T-helper 2 cell treated with Interferon-gamma antibody and Interleukin-4, amounts not matched to agents 100 ng/mL and 5 ng/mL, for 36 hours (primary cell): ENCODE measurements around the gene ZMIZ1. TPM values are rescaled to one million over a fixed set of nuclear protein-coding genes. Genes with fewer than 3 reads are reported as not detected.

Source experiments
- intact Hi-C: fragments of 100-400 bp; cut with micrococcal nuclease; formaldehyde crosslinking; loops from one replicate; pipeline ENCODE4 v1.15.1; 2023
- total RNA-seq: library from RNA; stranded (reverse); gene quantifications from 2 replicates; pipeline ENCODE4 v1.2.3, GENCODE V29; 2022

Gene ZMIZ1
- total RNA-seq, 1 donor from 2014 or later, result 45.8 TPM

DNA sequence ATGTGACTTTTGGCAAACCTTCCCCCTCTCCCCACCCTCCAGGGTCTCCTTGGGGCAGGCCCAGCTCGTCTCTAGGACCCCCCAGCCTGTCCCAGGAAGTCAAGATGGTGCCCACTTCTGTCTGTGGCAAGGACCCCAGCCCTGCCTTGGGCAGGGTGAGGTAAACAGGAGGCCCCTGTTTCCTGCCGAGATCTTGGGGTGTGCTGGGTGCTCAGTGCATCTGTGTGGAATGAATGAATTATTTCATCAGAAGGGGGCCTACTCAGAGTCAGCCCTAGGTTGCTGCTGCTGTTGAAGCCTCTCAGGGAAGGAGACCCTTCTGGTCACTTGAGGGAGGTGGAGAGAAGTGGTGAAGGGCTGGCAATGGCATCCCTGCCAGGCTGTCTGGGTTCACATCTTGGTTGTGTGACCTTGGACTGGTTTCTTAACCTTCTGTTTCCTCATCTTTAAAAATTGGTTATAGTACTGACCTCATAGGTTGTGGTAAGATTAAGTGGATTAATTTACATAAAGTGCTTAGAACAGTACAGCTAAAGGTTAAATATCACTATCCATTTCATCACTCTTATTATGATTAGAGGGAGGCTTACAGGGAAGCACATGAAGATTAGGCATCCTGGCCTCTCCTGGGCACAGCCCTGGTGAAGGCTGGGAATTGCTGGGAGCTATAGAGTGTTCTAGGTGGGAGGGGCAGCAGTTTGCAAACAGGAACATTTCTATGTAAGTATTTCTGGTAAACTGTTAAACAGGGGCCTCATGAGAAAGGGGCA is 67.7 kb downstream of the ZMIZ1 start:
- intact Hi-C loops, result loop anchor here (5.0 kb wide), 1 partner anchor 69 kb away; the partner anchor contains the start of gene ZMIZ1

DNA sequence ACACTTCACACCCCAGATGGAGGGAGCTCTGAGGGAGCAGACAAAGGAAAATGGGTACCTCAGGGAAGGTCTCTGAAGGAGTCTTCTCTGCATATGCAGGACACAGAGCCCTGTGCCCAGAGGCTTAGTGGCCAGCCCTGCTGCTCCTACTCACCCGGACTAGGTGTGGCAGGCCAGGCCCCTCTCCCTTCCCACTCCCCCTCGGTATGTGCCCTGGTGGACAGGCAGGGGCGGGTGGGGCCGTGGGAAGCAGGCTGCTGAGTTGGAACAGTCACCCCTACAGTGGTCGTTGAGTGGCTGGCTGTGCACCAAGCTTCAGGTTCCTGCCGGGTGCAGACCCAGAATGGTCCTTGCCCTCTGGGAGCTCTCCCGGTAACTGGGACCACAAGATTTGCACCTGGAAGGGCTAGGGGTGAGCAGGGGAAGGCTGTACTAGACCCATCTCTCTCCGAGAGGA is 68.6 kb downstream of the ZMIZ1 start:
- intact Hi-C loops, result loop anchor here (5.0 kb wide), 1 partner anchor 70 kb away; the partner anchor contains the start of gene ZMIZ1

DNA sequence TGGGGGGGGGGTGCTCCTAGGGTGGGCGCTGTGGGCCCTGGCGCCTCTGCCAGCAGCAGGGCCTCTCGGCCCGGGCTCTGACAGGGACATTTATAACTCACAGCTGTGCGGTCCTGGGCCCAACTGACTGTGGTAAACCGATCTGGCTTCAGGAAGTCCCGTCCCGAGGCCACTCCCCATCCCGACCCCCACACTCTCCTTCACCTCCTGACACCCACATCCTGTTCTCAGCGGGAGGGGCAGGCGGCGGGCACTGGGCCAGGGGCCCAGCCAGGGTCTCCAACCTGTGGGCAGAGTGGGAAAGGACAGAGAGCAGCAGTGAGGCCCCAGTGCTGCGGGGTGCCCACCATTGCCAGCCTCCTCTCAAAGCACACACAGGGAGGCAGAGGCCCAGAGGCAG is 69.1 kb downstream of the ZMIZ1 start:
- intact Hi-C loops, result loop anchor here (5.0 kb wide), 1 partner anchor 71 kb away; the partner anchor contains the start of gene ZMIZ1

DNA sequence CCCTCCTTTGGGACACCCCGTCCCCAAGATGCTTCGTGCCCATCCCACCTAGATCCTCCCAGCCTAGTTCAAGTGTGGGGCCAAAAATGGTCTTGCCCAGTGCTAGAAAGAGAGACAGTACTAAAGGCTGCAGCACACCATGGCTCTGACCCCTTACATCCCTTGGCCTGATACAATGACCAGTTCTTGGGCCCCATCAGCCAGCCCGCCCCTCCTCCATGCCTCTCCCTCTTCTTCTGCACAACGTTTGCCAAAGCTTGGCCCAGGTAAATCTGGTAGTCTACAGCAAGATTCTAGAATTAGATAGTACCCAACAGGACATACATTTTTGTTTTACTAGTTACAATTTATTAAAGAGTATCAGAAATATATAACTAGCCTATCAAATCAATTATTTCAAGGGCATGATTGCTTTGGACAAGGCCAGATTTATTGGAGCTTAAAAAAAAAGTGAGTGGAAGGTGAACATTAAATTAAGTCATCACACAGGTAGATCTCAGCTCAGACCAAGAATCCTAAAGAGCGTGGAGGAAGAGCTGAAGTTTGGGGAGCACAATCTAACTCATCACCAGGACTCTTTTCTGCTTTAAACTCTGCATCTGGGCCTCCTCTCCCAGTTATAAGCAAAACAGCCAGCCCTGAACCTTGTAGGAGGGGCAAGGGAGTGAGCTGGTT is 69.8 kb downstream of the ZMIZ1 start:
- intact Hi-C loops, result loop anchor here (5.0 kb wide), 1 partner anchor 71 kb away; the partner anchor contains the start of gene ZMIZ1

DNA sequence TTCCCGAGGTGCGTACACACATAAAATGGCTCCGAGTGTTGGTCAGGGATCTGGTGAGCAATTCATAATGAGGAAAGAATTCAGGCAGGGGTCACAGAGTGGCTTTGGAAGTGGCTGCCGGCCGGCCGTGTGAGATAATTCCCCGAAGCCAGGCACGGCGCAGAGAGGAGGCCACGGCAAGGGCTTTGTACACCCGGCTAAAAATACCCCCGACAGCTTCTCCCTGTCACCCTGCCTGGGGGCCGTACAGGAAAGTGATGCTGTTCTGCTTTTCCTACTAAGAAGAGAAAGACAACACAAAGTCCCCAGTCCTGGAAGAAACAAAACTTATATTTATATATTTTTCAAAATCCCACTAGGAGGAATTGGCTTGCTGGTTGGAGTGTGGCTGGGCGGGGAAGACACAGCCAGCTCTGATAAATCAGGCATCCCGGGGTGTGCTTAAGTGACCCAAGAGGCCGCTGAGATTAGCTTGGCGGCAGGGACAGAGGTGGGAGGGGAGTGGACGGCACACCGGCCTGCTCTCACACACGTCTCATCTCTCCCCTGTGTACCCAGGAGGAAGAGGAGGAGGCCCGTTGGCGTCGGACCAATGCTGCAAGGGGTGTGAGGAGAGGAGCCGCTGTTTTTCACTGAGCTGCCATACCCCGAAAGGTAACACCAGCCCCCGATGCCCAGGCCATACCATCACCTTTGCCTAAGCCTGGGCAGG is 70.5 kb downstream of the ZMIZ1 start:
- intact Hi-C loops, result loop anchor here (5.0 kb wide), 1 partner anchor 72 kb away; the partner anchor contains the start of gene ZMIZ1

DNA sequence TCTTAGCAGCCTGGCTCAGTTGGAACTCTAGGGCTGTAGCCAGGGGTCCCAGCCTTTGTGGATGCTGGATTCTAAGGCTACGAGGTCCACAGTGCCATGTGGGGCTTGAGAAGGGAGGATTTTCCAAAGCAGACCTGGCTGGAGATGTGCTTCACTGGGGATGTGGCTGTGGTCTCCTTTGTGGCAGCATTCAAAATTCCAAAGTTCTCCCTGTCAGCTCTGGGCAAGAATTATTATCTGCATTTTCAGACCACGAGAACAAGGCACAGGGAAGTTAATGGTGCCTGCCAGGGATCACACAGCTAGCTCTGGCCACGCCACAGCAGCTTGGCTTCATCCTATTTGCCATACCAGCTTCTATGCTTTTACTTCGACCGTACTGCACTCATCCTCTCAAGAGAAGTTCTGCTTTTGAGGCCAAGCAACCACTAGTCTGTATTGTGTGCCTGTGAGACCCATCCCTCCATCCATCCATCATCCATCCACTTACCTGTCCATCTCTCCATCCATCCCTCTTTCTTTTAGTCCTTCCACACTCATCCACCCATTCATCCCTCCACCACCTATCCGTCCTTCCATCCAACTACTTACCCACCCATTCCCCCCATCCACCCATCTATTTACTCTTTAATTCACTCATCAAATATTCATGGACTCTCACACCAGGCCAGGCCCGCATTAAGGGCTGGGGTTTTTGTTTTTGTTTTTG is 71.5 kb downstream of the ZMIZ1 start:
- intact Hi-C loops, result no loop called here

DNA sequence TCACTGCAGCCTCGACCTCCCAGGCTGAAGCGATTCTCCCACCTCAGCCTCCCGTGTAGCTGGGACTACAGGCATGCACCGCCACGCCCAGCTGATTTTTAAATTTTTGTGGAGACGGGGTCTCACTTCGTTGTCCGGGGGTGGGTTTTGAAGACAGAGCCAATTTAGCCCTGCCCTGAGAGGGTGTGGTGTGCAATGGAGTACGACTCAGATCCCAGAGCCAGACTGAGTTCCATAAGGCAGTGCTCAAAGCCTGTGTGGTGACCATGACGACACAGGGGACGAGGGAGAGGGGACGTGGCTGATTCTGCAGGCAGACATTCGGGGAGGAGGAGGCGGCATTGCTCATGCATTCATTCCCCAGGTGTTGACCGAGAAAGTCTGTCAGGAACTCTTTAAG is 72.1 kb downstream of the ZMIZ1 start:
- intact Hi-C loops, result no loop called here

DNA sequence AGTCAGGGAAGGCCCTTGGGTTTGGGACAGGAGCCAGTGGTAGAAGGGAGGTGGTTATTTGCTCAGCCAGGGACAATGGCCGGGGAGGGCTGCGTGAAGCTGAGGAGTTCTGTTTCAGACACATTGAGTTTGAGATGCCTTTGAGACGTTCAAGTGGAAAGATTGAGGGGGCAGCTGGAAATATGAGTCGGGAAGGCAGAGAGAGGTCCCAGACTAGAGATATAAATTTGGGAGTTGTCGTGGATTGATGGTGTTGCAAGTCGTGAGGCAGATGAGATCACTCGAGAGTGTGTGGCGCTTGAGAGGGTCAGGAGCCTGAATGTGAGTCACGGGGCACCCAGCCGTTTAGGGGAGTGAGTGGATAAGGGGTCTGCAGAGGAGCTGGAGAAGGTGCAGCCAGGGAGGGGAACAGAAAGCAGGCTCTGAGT is 73.3 kb downstream of the ZMIZ1 start:
- intact Hi-C loops, result no loop called here

DNA sequence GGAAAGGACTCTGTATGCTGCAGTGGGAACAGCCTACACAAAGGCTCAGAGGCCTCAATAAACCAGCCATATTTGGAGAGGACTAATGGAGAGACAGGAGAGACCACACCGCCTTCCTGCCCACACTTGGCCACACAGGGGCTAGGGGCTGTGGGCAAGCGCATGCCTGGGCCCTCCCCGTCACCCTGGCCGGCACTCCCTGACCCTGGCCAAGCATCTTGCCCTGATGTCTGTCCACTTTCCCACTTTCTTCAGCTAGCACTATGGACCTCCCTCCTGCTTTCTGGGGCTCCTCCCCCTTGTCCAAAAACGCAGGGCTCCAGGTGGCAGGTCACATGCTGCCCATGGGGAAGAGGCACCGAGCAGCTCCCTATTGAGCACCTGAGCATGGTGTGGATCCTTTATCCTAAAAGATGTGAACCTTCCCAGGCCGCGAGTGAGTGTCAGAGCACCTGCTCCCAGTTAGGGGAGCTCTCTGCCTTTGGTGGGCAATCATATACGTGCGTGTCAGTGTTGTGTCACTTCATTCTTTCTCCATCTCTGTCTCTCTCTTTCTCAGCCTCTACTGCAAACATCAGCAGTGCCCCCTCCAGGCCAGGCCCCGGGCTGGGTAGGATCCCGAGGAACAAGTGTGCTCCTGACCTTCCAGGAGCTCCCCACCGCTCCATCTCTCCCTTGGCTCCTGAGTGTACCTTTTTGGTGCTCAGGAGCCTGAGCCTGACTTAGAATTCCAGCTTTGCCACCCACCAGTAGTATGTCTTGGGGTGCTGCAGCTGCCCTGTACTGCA is 74.0 kb downstream of the ZMIZ1 start:
- intact Hi-C loops, result no loop called here

DNA sequence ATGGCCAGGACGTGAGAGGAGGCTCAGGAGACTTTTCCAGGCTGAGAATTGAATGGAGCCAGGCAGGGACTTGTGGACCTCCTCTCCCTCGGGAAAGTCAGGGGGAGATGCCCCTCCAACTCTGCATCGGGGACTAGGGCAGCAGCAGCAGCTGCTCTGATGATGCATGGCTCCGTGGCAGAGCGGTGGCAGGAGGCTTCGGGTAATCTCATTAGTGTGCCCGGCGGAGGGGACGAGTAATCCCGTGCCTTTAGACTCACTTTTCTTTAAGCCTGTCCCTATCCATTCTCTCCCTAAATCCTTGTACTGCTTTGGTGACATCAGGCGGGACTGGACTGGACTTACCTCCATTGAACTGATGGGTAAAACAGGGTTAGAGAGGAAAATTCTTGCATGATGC is 75.1 kb downstream of the ZMIZ1 start:
- intact Hi-C loops, result no loop called here

DNA sequence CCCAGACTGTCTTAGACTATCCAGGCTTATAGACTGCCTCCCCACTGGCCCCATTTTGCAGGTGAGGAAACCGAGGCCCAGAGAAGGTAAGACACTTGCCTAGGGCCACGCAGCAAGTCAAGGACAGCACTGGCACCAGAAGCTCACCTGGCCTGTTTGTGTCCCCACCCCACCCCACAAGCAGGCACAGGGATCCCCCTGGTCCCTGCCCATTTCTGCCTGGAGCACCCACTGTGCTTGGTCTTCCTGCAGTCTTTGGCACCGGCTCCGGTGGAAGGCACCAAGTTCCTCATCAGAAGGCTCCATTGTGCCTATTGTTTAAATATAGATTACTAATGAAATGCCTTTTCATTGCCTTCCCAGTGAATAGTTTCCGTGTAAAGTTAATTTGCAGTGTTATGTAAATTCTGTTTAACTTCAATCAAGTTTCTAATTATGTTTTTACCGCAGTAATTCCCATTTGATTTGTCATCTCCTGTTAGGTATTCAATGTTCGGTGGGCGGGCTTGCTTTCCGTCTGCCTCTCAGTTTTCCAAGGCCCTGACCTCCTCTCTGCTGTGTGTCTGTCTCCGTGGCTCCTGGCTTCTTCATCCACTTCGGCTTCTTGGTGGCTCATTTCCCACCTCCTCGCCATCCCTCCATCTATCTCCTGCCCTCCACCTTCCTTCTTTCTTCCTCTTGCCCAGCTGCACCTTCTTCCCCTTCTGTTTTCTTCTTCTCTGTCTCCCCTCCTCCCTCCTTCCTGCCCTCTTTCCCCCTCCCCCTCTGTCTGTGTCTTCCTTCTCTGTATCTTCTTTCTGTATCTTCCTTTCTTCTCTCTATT is 75.8 kb downstream of the ZMIZ1 start:
- intact Hi-C loops, result loop anchor here (5.0 kb wide), 1 partner anchor 172 kb away; no protein-coding TSS in a partner anchor

DNA sequence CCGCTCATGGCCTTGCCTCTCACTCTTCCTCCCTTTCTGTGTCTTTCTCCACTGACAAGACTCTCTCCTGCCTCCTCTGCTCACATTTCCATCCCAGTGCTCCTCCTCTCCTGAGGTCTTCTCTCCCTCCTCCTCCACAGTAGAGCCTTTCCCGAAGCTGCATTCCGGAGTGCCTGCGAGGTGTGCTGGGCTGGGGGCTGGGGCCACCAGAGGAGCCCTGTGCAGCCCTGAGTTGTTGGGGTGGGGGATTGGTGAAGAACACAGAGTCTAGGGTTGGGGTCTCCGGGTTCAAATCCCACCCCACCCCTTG is 76.4 kb downstream of the ZMIZ1 start:
- intact Hi-C loops, result loop anchor here (5.0 kb wide), 1 partner anchor 173 kb away; no protein-coding TSS in a partner anchor

DNA sequence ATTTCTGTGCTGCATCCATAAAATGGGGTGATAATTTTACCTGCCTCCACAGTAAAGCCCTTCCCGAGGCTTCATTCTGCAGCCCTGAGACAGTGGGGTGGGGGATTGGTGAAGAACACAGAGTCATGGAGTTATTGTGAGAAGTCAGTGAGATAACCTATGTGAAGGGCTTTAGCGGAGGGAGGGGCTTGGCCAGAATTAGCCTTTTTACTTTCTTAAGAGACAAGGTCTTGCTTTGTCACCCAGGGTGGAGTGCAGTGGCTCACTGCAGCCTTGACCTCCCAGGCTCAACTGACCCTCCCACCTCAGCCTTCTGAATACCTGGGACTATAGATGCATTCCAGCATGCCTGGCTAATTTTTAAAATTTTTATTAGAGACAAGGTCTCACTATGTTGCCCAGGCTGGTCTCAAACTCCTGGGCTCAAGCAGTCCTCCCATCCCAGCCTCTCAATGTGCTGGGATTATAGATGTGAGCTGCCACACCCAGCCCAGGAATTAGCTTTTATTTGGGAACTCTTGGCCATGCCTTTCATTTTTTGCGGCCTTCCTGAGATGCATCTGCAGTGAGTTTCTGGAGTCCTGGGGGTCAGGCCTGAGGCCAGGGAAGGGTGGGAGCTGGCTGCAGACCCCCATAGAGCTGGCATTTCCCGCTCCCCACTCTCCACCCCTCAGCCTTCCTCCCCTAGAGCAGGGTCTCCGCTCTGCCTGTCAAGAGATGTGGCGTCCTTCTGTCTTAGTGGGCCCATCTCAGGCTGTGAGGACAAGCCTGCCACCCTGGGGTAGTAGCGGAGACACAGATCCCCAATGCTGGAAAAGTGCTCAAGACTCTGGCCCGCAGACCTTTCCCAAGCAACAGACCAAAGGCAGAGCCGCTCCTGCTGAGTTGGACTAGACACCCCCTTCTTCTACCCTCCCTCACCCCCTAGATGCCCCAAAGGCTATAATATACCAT is 77.0 kb downstream of the ZMIZ1 start:
- intact Hi-C loops, result loop anchor here (5.0 kb wide), 1 partner anchor 173 kb away; no protein-coding TSS in a partner anchor

DNA sequence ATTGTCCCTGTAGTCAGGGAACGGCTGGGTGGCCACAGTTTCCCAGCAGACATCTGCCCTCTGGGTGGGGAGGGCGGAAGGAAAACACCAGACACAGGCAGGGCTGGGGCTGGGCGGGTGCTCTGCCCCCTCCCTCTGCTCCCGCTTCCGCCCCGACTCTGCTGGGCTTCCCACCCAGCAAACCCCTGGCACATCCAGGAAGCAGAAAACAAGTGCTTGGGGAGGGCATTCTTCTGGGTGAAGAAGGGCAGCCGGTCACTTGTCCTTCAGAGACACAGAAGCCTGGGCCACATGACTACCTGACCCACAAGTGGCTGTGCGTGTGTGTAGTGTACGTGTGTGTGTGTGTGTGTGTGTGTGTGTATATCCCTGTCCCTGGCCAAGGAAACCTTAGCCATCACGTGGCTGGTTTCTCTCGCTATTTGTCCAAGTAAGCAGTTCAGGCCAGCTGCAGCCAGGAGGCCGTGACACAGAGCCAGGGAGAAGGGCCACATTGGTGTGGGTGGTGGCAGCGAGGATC is 77.9 kb downstream of the ZMIZ1 start:
- intact Hi-C loops, result loop anchor here (5.0 kb wide), 1 partner anchor 174 kb away; no protein-coding TSS in a partner anchor

DNA sequence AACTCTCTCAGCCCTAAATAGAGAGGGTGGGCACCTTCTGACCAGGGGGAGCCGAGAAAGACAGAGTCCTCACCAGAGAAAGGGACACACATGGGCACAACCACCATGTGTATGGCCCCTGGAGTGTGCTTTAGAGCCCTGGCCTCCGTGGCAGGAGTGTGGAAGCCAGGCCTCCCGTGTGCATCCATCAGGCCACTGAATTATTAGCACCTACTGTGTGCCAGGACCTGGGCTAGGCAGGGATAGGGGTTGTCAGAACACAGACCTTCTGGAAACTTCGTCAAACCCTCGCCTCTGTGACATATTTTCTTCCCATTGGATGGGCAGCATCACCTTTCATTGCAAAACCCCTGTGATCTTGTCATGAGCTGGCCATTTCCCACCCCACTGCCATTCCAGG is 78.5 kb downstream of the ZMIZ1 start:
- intact Hi-C loops, result loop anchor here (5.0 kb wide), 1 partner anchor 175 kb away; no protein-coding TSS in a partner anchor

DNA sequence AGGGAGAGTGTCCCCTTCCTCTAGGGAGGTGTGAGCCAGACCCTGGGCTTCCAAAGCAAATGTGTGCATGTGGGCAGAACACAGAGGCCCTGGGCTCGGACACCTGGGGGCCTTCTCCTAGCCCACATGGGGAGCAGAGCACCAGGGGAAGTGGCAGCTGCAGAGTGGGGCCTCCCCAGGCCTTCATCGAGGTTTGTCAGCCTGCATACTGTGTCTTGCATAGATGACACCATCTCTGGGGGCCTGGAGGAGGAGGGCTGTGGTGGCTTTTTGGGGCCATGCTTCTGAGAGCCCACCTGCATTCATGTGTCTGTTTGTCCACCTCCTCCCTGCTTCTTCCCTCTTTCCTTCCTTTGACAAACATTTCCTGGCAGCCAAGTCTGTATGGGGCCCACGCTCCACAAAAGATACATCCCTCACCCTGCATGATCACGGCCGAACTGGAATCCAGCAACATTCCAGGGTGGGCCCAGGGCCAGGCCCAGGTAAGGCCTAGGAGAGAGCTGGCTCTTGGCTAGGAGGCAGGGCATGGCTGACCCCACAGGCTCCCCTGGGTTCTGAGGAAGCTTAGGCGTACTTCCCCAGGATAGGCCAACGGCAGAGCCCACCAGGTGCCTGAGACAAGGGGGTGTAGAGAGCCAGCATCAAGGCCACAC is 79.2 kb downstream of the ZMIZ1 start:
- intact Hi-C loops, result loop anchor here (5.0 kb wide), 1 partner anchor 176 kb away; no protein-coding TSS in a partner anchor
